PFSK-1 (cell line): ENCODE data around the gene UMPS.

ENCODE experiments used
- FOXP2 ChIP-seq: optimal IDR thresholded peaks from 2 replicates; pipeline ENCODE3; 2011; ENCODE audit warnings: borderline replicate concordance, control low read depth, inconsistent platforms; ENCODE audit not compliant: insufficient read depth; ENCODE audit errors: extremely low read length, extremely low read depth
- POLR2AphosphoS5 ChIP-seq: IDR thresholded peaks from 2 replicates; pipeline ENCODE4 v1.6.1; 2012; ENCODE audit warnings: low read depth, mild to moderate bottlenecking, control low read depth, low read length, moderate library complexity
- SIN3A ChIP-seq: IDR thresholded peaks from 2 replicates; pipeline ENCODE4 v1.6.1; 2012; ENCODE audit warnings: mild to moderate bottlenecking, low read length, moderate library complexity, borderline replicate concordance; ENCODE audit not compliant: insufficient read depth
- TAF1 ChIP-seq: IDR thresholded peaks from 2 replicates; pipeline ENCODE4 v1.6.1; 2012; ENCODE audit warnings: low read length, control low read depth, borderline replicate concordance; ENCODE audit not compliant: insufficient read depth
- TF ChIP-seq, protein P1 (sequence below), 2 experiments: IDR thresholded peaks; 2 replicates each; pipeline versions ENCODE4 v1.6.1 to v1.8.0; 2011 to 2012; ENCODE audit warnings: low read depth in 2 of 2, low read length in 2 of 2, control low read depth in 1 of 2, inconsistent platforms in 1 of 2, mild to moderate bottlenecking in 1 of 2, moderate library complexity in 1 of 2; ENCODE audit not compliant: insufficient read depth in 1 of 2

The UMPS gene

DNA sequence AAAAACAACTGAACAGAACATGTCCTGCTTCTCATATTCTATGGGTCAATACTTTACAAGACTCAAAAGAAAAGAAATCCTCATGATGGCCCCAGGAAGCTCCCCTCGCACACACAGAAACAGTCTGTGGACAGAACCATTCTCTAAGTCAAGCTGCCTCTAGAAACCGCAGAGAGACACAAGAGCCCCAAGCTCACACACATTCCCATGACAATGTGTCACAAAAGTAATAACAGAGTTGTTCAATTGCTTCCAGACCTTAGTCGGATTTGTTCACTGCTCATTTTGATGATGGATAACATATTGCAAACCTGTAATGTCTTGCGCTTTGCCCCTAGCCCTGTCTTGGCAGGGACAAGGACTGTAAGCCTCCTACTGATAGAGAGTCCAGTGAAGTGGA, 60.9 kb downstream of the UMPS start:
- TF ChIP-seq TAF1 (no peak), SIN3A (no peak), FOXP2 (no peak), POLR2AphosphoS5 (no peak)
- TF ChIP-seq, protein P1, sequence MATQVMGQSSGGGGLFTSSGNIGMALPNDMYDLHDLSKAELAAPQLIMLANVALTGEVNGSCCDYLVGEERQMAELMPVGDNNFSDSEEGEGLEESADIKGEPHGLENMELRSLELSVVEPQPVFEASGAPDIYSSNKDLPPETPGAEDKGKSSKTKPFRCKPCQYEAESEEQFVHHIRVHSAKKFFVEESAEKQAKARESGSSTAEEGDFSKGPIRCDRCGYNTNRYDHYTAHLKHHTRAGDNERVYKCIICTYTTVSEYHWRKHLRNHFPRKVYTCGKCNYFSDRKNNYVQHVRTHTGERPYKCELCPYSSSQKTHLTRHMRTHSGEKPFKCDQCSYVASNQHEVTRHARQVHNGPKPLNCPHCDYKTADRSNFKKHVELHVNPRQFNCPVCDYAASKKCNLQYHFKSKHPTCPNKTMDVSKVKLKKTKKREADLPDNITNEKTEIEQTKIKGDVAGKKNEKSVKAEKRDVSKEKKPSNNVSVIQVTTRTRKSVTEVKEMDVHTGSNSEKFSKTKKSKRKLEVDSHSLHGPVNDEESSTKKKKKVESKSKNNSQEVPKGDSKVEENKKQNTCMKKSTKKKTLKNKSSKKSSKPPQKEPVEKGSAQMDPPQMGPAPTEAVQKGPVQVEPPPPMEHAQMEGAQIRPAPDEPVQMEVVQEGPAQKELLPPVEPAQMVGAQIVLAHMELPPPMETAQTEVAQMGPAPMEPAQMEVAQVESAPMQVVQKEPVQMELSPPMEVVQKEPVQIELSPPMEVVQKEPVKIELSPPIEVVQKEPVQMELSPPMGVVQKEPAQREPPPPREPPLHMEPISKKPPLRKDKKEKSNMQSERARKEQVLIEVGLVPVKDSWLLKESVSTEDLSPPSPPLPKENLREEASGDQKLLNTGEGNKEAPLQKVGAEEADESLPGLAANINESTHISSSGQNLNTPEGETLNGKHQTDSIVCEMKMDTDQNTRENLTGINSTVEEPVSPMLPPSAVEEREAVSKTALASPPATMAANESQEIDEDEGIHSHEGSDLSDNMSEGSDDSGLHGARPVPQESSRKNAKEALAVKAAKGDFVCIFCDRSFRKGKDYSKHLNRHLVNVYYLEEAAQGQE (IDR thresholded peaks at IDR 0.05; ENCODE audit: insufficient read depth in 1 of 2, low read depth in 2 of 2, low read length in 2 of 2), result no peak

DNA sequence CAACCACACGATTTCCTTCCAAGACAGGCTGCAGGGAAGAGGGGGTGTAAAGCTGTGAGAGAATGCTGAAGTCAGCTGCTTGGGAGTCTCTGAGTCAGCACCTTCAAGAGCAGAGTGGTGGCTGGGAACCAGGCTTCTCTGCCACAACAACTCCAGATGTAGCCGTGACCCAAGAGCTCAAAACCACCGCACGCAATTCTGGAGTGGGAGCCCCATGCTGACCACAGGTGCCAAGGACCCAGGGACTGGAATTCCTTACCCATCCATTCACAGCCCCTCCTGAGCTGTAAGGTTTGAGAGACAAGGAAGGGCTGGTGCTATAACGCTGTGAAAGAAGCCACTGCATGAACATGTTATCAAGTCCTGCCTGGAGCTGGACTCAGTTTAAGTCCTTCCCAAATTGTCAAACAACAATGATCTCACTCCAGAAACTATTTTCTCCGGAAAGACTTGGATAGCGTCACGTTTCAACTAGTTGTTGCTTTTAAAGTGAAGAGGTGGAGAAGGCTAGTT, 61.4 kb downstream of the UMPS start:
- TF ChIP-seq SIN3A, result no peak
- TF ChIP-seq, protein P1 (IDR thresholded peaks at IDR 0.05; ENCODE audit: insufficient read depth in 1 of 2, low read depth in 2 of 2, low read length in 2 of 2), result no peak
- TF ChIP-seq FOXP2, result no peak
- no peak for TF ChIP-seq POLR2AphosphoS5
- no peak for TF ChIP-seq TAF1

DNA sequence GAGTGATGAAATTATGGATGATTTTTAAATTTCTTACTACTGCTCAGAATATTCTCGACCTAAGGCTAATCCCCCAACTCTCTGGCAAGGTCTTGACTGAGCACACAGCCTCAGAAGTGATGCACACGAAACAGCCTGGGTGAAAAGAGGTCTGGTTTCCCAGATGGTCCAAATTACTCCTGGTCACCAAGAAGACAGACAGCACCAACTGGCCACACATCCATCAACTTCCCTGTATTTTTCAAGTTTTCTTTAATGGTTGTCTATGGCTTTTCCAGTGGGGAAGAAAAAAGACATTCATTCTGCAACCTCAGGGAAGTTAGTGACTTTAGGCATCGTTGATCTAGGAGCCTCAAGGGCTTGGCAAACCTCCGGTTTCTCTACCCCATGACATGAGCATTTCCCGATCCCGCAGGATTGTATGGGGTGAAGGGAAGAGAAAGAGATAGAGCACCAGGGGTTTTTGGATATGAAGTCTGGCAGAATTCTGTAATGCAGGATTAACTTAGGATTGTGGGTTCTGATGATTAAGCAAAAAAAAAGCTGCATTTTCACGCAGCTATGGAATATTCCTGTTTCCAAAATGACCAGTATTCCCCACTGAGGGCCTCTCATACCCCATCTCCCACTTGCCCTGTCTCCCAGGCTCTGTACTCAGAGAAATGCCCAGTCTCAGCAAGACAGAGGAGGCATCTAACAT, 62.2 kb downstream of the UMPS start:
- no peak for TF ChIP-seq POLR2AphosphoS5
- no peak for TF ChIP-seq SIN3A
- TF ChIP-seq TAF1, result no peak
- TF ChIP-seq, protein P1 (IDR thresholded peaks at IDR 0.05; ENCODE audit: insufficient read depth in 1 of 2, low read depth in 2 of 2, low read length in 2 of 2), result no peak
- no peak for TF ChIP-seq FOXP2

DNA sequence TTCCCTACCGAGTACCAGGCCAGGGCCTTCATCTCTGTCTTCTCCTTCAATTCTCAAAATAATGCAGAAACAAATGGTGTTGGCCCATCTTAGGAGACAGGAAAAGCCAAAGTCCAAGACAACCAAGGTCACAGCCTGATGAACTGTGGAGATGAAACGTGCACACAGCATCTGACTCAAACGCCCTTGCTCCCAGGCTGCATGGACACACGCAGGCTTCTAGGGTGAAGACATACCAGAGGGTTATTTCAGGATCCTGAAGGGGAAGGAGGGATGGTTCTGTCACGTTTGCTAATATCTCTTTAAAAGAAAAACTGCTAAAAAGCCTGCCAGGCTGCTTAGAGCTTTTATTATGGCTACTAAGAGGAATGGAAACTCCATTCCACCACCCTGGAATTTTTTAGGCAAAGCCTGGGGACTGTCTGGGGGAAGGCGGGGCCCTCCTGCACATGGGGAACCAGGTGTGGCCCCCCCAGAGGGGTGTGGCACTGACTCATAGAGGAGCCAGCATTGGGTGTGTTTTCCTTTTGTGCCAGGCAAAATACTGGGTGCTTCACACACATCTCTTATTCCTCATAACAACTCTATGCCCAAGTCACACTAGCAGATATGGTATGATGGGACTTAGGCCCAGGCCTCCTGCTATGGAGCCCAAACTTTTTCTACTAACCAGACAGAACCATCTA, 62.9 kb downstream of the UMPS start:
- no peak for TF ChIP-seq FOXP2
- no peak for TF ChIP-seq SIN3A
- TF ChIP-seq TAF1, result no peak
- TF ChIP-seq POLR2AphosphoS5, result no peak
- TF ChIP-seq, protein P1 (IDR thresholded peaks at IDR 0.05; ENCODE audit: insufficient read depth in 1 of 2, low read depth in 2 of 2, low read length in 2 of 2), result no peak
